Activated CD4-positive, CD25-positive, alpha-beta regulatory T cell (primary cell): ENCODE measurements around the gene PTCRA.

Source experiments
- DNase-seq, 4 experiments: peaks; one replicate each; lab custom pipeline; 2025; lab: John Stamatoyannopoulos, UW

PTCRA gene

GRCh38 chr6:42971746-42972327, 56.0 kb downstream of the PTCRA start:
- no peak for DNase-seq

GRCh38 chr6:42973926-42974325, 58.1 kb downstream of the PTCRA start:
- DNase-seq = no peak

DNA sequence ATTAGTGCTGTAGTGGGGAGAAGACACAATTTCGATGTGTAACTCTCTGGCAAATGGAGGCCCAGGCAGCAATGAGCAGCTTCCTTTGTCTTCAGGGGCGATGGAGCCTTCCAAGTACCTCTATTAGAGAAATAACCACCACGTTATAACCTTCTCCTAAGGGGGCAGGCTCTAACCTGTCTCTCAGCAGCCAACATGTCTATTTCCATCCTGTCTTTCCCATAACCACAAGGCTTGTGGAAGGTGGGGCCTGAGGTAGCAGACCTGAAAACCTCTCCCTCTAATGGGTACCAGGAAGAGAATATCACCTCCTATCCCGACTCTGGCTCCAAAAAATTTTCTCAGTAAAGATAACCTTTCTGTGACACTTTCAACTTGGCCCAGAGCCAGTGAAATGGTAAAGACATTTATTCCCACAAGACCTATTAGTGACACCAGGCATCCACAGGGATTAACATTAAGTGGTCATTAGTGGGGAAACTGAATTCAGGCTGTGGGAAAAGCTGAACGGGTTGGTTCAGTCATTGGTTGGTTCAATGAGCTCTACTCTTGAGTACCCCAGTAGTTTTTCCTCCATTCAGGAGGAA, 59.2 kb downstream of the PTCRA start:
- DNase-seq = no peak
